Brain microvascular endothelial cell (primary cell): ENCODE data around the gene KRTAP4-12.
"Not testable (repeated sequence)": the region's sequence is repeated elsewhere in the genome, so short reads cannot be mapped to it uniquely, and the experiment has no call there.

Experiments used
- DNase-seq: peaks from one replicate; pipeline ENCODE4 v3.0.0-alpha.2; 2020
- H3K27ac ChIP-seq: fragments of 250-450 bp; sonication (Bioruptor Pico); 2 replicates; pipeline ENCODE4 v1.5.1; 2020; ENCODE audit warnings: mild to moderate bottlenecking, moderate library complexity
- H3K27me3 ChIP-seq: fragments of 250-450 bp; sonication (Bioruptor Pico); replicated peaks from 2 replicates; pipeline ENCODE4 v1.5.1; 2020; ENCODE audit warnings: mild to moderate bottlenecking
- H3K36me3 ChIP-seq: fragments of 250-450 bp; sonication (Bioruptor Pico); replicated peaks from 2 replicates; pipeline ENCODE4 v1.5.1; 2020; ENCODE audit warnings: mild to moderate bottlenecking
- H3K4me3 ChIP-seq: 2 replicates; pipeline ENCODE4 v1.5.1; 2011; ENCODE audit warnings: low read depth, mild to moderate bottlenecking, control low read depth, low read length, moderate library complexity
- CTCF ChIP-seq: IDR thresholded peaks from 2 replicates; pipeline ENCODE4 v1.5.1; 2011; ENCODE audit warnings: low read depth, mild to moderate bottlenecking, moderate library complexity, low read length, control low read depth, inconsistent platforms; ENCODE audit errors: missing control alignments
- in situ Hi-C: cut with HindIII; loops from 2 replicates; pipeline ENCODE4 v1.10.0; 2017; ENCODE audit warnings: low sequenced_read_pairs, low pct_ligation_motif_present

The KRTAP4-12 gene

GRCh38 chr17:41118721-41119120, 5.3 kb downstream of the KRTAP4-12 start:
- Histone ChIP-seq H3K36me3 (no peaks in the 10 kb centered on the region), H3K27me3 (no peaks in the 10 kb centered on the region), H3K4me3 (no peak overlapping the region), H3K27ac (no peak overlapping the region)
- TF ChIP-seq CTCF: no peak
- in situ Hi-C loops: no loop called here
- peak; percentile 12 for DNase-seq

GRCh38 chr17:41117846-41118386, 6.1 kb downstream of the KRTAP4-12 start, which contains the start of gene KRTAP4-11:
Gene KRTAP4-11 (minus strand): TSS chr17:41118373. CDS start chr17:41118315, 58 bp downstream.
- H3K27ac ChIP-seq, in situ Hi-C loops, H3K4me3 ChIP-seq, DNase-seq, H3K27me3 ChIP-seq, H3K36me3 ChIP-seq: not testable (repeated sequence)

GRCh38 chr17:41116297-41116696, 7.7 kb downstream of the KRTAP4-12 start:
- no peak for DNase-seq
- no peak overlapping the region for H3K4me3 ChIP-seq
- H3K36me3 ChIP-seq: no peaks in the 10 kb centered on the region
- TF ChIP-seq CTCF: no peak
- no peaks in the 10 kb centered on the region for H3K27me3 ChIP-seq
- no peak overlapping the region for H3K27ac ChIP-seq
- in situ Hi-C loops: no loop called here

GRCh38 chr17:41111151-41111885, 12.7 kb downstream of the KRTAP4-12 start:
- H3K36me3 ChIP-seq: no peaks in the 10 kb centered on the region
- no peaks in the 10 kb centered on the region for H3K27me3 ChIP-seq
- DNase-seq: no peak
- in situ Hi-C loops: no loop called here
- no peak for TF ChIP-seq CTCF
- no peak overlapping the region for H3K27ac ChIP-seq
- no peak overlapping the region for H3K4me3 ChIP-seq

GRCh38 chr17:41108728-41109386, 15.1 kb downstream of the KRTAP4-12 start:
- H3K27ac ChIP-seq, in situ Hi-C loops, DNase-seq, H3K36me3 ChIP-seq, H3K27me3 ChIP-seq, H3K4me3 ChIP-seq: not testable (repeated sequence)

GRCh38 chr17:41107941-41108450, 16.0 kb downstream of the KRTAP4-12 start:
- H3K27ac ChIP-seq: no peak overlapping the region
- H3K27me3 ChIP-seq: no peaks in the 10 kb centered on the region
- in situ Hi-C loops: no loop called here
- TF ChIP-seq CTCF: no peak
- no peaks in the 10 kb centered on the region for H3K36me3 ChIP-seq
- no peak overlapping the region for H3K4me3 ChIP-seq
- no peak for DNase-seq

GRCh38 chr17:41105347-41105746, 18.6 kb downstream of the KRTAP4-12 start, which contains the start of gene KRTAP4-9:
Gene KRTAP4-9 (plus strand): TSS chr17:41105389. CDS start chr17:41105389, 0 bp downstream.
- in situ Hi-C loops, DNase-seq, H3K36me3 ChIP-seq, H3K27me3 ChIP-seq, H3K27ac ChIP-seq, H3K4me3 ChIP-seq: not testable (repeated sequence)

GRCh38 chr17:41104386-41105038, 19.5 kb downstream of the KRTAP4-12 start:
- H3K36me3 ChIP-seq, in situ Hi-C loops, H3K4me3 ChIP-seq, H3K27me3 ChIP-seq, H3K27ac ChIP-seq: not testable (repeated sequence)
- DNase-seq: peak; percentile 56
